GM19467 (cell line): ENCODE data around the gene NUMA1.

Source experiments
- ATAC-seq: cut with Tn5 transposase; IDR thresholded peaks from one replicate; pipeline ENCODE4 v1.9.1; 2021; ENCODE audit warnings: mild to moderate bottlenecking, moderate library complexity; ENCODE audit not compliant: unreplicated experiment

Gene NUMA1

GRCh38 chr11:72018171-72018570 lies 62.2 kb downstream of the NUMA1 start:
- no peak for ATAC-seq

DNA sequence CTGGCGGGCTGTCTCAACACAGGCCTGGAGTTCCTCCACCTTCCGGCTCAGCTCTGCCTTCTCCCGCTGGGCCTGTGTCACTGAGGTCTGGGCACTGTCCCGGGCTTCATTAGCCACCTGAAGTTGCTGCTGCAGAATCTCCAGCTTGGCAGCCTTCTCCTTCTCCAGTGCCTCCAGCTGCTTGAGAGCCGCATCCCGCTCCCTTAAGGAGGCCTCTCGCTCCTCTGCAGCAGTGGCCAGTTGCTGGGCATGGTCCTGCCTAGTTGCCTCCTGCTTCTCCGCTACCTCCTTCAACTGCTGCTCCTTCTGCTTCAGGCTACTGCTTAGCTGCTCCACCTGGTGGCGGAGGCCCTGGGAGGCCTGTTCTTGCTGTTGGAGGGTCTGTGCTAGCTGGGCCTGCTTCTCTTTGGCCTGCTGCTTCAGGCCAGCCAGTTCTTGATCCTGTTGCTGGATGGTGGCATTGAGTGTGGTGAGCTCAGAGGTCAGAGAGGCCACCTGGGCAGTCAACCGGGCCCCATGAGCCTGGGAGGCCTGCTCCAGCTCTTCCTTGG lies 64.8 kb downstream of the NUMA1 start:
- ATAC-seq: no peak

DNA sequence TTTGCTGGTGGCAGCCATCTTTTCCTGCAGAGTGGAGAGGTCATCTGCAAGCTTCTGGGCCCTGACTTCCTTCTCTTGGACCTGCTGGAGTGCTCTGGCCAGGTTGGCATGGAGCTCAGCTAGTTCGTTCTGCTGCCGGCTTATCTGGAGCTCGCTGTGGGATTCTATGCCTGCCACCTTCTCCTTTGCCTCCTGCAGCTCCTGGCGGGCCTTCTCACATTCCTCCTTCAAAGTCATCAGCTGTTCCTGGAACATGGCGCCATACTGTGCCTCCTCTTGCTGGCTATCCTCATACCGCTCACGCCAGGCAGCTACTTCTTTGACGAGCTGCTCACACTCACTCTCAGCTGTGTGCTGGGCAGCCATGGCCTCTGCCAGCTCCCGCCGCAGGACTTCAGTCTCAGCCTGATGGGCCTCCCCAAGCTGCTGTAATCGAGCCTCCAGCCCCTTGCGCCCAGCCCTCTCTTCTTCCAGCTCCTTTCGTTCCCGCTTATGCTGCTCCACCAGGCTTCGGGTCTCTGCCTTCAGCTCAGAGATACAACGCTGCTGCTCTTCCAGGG lies 65.5 kb downstream of the NUMA1 start:
- ATAC-seq: no peak

DNA sequence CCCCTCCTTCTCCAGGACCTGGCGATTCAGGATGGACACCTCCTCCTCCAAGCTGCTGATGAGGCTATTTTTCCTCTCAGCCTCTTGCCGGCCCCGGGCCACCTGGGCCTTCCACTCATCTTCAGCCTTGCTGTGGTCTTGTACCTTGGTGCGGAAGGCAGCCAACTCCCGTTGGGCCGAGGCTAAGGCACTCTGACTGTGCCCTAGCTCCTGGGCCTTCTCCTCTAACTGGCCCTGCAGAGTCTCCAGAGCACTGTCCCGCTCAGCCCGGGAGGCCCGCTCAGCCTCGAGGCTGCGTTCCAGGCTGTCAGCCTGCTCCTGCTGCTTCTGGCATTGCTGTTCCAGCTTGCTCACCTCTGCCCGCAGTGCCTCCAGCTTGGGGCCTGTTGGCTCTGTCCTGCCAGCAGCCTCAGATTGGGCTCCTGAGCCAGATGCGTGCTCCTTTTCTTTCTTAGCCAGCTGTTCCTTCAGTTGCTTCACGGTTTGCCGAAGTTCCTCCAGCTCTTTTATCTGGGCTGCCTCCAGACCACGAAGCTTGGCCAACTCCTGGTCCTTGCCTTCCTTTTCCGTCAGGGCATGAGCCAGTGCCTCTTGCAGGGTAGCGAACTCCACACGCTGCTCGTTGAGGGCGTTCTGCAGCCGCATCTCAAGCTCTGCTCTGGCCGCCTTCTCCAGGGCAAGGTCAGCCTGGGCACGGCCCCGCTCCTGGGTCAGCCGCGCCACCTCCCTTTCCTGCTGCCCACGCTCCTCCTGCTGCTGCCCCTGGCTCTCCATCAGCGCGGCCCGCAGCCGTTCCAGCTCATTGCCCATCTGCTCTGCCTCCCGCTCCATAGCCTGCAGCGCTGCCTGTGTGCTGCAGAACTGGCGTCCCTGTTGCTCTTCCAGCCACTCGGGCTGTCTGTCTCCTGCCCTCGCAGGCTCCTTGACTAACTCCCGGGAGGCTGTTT lies 66.3 kb downstream of the NUMA1 start:
- ATAC-seq: no peak

GRCh38 chr11:72012897-72013721 lies 67.2 kb downstream of the NUMA1 start:
- ATAC-seq: no peak

GRCh38 chr11:72012091-72012630 lies 68.2 kb downstream of the NUMA1 start:
- ATAC-seq: no peak

DNA sequence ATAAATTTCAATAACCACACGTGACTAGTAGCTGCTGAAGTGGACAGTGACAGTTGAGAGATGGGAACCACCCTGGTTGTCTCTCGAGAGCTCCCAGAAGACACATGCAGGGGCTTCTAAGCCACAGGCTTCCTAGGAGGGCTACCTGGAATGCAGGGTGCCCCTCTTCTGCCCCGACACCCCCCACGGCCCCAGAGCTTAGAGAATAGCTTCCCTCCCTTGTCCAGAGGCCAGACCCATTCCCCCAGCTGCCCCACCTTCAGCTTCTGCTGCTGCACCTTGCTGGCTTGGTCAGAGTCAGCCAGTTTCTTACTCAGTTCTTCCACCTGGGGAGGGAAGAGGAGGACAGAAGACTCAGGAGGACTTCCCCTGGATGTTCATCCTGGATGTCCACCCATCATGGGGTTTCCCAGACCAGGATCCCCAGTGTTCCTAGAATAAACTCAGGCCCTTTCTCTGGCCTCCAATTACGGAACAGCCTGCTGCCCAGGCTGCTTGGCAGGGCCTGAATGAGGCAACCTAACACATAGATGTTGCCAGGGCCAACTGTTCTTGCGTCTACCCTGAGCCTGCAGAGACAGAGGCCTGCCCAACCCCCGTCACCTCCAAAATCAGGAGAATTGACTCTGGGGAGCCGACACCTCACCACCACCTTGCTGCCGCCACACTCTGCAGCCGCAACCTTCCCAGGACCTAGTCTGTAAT lies 69.7 kb downstream of the NUMA1 start:
- ATAC-seq: no peak

GRCh38 chr11:72009156-72009555 lies 71.2 kb downstream of the NUMA1 start:
- ATAC-seq: no peak

- ATAC-seq: no peak
Measured at GRCh38 chr11:72008728-72009127, 71.6 kb downstream of the NUMA1 start.

DNA sequence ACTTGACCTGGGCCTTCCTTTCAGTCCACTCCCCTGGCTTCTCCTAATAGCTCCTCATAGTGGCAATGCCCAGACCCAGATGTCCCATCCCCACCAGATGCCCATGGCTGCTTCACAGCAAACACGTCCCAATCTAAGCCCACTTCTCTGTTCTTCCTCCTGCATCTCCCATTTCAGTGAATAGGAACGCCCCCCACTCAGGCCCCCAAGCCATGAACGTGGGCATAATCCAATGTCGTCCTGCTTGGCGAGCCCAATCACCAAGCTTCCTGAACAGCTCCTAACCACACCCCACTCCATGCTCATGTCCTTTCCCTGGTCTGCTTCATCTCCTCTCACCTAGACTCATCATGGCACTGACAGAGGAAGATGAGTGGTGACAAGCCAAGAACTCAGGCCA lies 72.8 kb downstream of the NUMA1 start:
- no peak for ATAC-seq

DNA sequence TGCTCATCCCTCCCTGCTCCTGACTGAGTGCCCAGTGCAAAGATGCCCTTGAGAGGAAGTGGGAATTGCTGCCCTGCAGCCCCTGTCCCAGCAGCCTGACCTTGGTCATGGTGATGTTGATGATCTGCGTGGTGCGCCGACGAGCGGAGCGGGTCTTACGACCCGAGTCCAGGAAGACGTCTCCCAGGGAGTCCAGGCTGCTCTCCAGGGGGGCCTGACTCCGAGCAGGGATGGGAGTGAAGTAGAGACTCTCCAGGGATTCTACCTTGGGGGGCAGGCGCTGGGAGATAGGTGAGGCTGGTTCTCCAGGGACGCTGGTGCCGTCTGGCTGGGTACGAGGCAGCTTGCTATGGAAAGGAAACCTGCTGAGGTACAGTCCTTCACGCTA lies 73.3 kb downstream of the NUMA1 start:
- no peak for ATAC-seq

DNA sequence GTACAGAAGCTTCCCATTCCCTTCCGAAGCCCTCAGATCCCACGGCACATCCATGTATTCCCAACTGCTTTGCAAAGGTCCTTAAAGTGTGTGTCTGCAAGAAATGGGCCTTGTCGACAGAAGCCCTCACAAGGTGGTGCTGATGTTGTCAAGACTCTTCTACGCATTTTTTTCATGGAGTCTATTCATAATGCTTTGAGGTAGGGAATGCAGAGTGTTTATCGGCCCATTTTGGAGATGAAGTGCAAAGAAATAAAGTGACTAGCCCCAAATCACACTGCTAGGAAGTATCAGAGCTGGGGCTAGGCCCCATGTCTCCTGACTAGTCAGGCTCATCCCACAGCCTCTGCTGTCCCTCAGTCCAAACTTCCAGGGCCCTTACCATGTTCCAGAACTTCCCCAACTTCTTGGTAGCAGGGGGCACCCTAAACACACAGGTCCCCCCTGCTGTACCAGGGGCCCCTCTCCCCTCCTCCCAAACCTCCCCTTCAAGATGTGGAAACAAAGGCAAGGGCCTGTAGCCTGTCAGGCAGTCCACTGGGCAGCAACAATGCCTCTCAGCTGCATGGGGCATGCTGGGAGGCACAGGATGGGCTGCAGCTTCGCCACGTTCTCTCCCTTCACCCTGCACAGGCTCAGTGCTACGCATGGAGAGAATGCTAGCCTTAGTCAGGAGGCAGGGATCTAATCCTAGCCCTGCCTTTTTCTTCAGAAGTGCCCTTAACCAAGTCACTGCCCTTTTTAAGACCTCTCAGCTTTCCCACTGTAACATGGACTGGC lies 73.8 kb downstream of the NUMA1 start:
- ATAC-seq: no peak

- ATAC-seq: no peak
Measured at GRCh38 chr11:72005347-72006260, 74.7 kb downstream of the NUMA1 start.

GRCh38 chr11:72004515-72005346 lies 75.6 kb downstream of the NUMA1 start:
- no peak for ATAC-seq

DNA sequence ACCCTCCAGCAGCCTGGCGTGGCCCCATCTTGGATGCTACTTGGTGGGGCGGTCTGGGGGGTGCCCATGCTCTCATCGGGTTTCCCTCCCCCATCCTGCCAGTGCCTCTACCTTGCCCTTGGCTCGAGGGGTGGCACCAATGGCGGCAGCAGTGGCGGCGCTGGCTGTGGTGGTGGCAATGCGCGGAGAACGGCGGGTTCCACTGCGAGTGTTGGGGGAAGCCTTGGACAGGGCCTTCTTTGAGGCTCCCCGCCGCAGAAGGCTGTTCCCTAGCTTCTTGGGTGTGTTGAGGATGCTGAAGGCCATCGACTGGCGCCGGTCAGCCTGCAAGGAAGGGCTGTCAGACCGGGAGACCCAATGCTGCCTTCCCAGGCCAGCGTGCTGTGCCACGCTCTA lies 76.6 kb downstream of the NUMA1 start:
- ATAC-seq: no peak

DNA sequence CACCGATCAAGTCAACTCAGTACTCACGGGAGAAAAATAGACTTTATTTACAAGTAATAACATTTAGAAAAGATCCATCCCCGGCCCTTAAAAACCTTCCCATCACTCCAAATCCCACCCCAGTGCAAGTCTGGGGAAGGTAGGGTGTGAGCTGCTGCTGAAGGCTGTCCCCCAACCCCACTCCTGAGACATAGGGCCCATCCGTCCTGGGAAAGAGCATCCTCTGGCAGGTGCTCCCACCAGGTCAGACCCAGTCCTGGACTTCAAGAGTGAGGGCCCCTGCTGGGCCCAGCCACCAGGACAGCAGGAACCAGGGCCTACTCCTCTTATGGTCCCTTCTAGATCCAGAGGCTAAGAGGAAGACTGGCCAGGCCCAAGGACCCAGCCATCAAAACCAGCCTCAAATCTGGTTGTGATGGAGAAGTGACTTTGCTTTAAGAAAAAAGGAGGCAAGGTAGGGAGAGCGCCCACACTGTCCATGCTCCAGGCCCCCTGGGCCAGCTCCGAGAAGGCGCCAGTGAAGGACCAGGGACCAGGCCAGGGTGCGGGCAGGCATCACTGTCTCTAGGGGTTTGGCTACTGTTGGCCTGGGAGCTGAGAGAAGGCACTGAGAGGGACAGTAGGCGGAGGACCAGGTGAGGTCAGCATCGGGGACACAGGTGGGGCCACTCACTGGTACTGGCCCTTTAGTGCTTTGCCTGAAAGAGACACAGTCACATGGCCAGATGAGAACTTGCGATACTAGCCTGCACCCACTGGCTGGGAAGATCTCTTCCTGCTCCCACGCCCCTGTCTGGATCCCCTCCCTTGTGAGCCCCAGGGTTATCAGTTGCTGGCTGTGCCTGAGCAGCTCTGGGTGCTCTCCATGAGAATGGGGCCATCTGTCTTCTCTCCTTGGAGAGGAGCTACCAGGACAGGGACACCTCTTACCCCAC lies 77.2 kb downstream of the NUMA1 start:
- no peak for ATAC-seq
